ENCODE results near the gene SSC5D.

The SSC5D gene

DNA sequence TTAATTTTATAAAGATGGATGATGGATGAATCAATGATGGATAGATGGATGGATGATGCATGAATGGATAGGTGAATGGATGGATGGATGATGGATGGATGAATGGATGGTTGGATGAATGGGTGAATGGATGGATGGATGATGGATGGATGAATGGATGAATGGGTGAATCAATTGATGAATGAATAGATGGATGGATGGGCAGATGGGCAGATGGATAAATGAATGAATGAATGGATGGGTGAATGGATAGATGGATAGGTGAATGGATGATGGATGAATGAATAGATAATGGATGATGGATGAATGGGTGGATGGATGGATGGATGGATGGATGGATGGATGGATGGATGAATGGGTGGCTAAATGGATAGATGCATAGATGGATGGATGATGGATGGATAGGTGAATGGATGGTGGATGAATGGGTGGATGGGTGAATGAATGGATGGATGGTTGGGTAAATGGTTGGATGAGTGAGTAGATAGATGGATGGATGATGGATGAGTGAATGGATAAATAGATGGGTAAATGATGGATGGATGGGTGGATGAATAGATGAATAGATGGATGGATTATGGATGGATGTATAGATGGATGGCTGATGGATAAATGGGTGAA is 79.6 kb downstream of the SSC5D start:
- DNase-seq, result no peak
